Hepatocyte (in vitro differentiated cells): ENCODE measurements around the gene KRTAP22-2. TPM values are rescaled to one million over a fixed set of nuclear protein-coding genes. Genes with fewer than 3 reads are reported as not detected.

Experiments
- DNase-seq: peaks from one replicate; pipeline ENCODE4 v3.0.0-alpha.2; 2016; ENCODE audit warnings: low spot score
- H2AFZ ChIP-seq: fragments of 200-600 bp; sonication (generic); 2 replicates; pipeline ENCODE4 v1.6.0; 2016; ENCODE audit warnings: antibody characterized with exemption, mild to moderate bottlenecking
- H3K27ac ChIP-seq: fragments of 200-600 bp; sonication (generic); 2 replicates; pipeline ENCODE4 v1.5.1; 2016; ENCODE audit warnings: mild to moderate bottlenecking
- H3K27me3 ChIP-seq: fragments of 200-600 bp; sonication (generic); 2 replicates; pipeline ENCODE4 v1.6.1; 2016
- H3K36me3 ChIP-seq: fragments of 200-600 bp; sonication (generic); replicated peaks from 2 replicates; pipeline ENCODE4 v1.5.1; 2016; ENCODE audit warnings: low read depth; ENCODE audit not compliant: insufficient read depth
- H3K4me1 ChIP-seq: fragments of 200-600 bp; sonication (generic); 2 replicates; pipeline ENCODE4 v1.5.1; 2016; ENCODE audit warnings: mild to moderate bottlenecking, moderate library complexity; ENCODE audit not compliant: insufficient read depth
- H3K4me2 ChIP-seq: fragments of 200-600 bp; sonication (generic); 2 replicates; pipeline ENCODE4 v1.6.0; 2016
- H3K4me3 ChIP-seq: fragments of 200-600 bp; sonication (generic); 2 replicates; pipeline ENCODE4 v1.5.1; 2016; ENCODE audit warnings: mild to moderate bottlenecking
- H3K79me2 ChIP-seq: fragments of 200-600 bp; sonication (generic); 2 replicates; pipeline ENCODE4 v1.6.0; 2017; ENCODE audit warnings: mild to moderate bottlenecking
- H3K9me2 ChIP-seq: fragments of 200-600 bp; sonication (generic); replicated peaks from 2 replicates; pipeline ENCODE4 v1.6.0; 2017; ENCODE audit warnings: mild to moderate bottlenecking; ENCODE audit not compliant: insufficient read depth
- H3K9me3 ChIP-seq: fragments of 200-600 bp; sonication (generic); 2 replicates; pipeline ENCODE4 v1.5.1; 2016; ENCODE audit warnings: low read depth, mild to moderate bottlenecking
- H4K20me1 ChIP-seq: fragments of 200-600 bp; sonication (generic); 2 replicates; pipeline ENCODE4 v1.6.0; 2016; ENCODE audit warnings: mild to moderate bottlenecking; ENCODE audit not compliant: insufficient read depth, poor library complexity, severe bottlenecking
- CTCF ChIP-seq: fragments of 200-600 bp; sonication (generic); IDR thresholded peaks from 2 replicates; pipeline ENCODE4 v1.5.1; 2016; ENCODE audit warnings: antibody characterized with exemption, mild to moderate bottlenecking; ENCODE audit not compliant: poor library complexity
- EZH2 ChIP-seq: fragments of 200-600 bp; sonication (generic); IDR thresholded peaks from 2 replicates; pipeline ENCODE4 v1.6.1; 2016; ENCODE audit warnings: antibody characterized with exemption, mild to moderate bottlenecking, borderline replicate concordance
- EZH2phosphoT487 ChIP-seq: fragments of 200-600 bp; sonication (generic); IDR thresholded peaks from one replicate; pipeline ENCODE4 v1.6.1; 2018; ENCODE audit warnings: antibody characterized with exemption, mild to moderate bottlenecking, low read depth, moderate library complexity; ENCODE audit not compliant: unreplicated experiment, severe bottlenecking
- WGBS: methylation state at CpG from one replicate; pipeline ENCODE4 v1.1.6; 2016; ENCODE audit warnings: low lambda C conversion rate; ENCODE audit errors: missing lambda C conversion rate; 5-methylcytosine and 5-hydroxymethylcytosine counted together
- polyA plus RNA-seq: library from polyadenylated mRNA; unstranded; fragments of >200 nt; fragmentation: Nextera tagmentation; extraction: Ambion mirVana; gene quantifications from 2 replicates; pipeline ENCODE4 v1.2.1, GENCODE V29; 2016
- total RNA-seq: library from RNA; depleted of rRNA; stranded (reverse); fragments of >200 nt; gene quantifications from 2 replicates; pipeline ENCODE4 v1.2.3, GENCODE V29; 2014

The KRTAP22-2 gene
- total and polyA plus RNA-seq, 2 experiments from 2014 or later: not detected

- Histone ChIP-seq H3K27me3 (no peaks in the 10 kb centered on the region), H4K20me1 (no peaks in the 10 kb centered on the region), H3K9me3 (no peaks in the 10 kb centered on the region), H3K27ac (no peak within 1 kb of the TSS), H3K79me2 (no peaks in the 10 kb centered on the region), H3K4me2 (no peak within 1 kb of the TSS), H3K36me3 (no peaks in the 10 kb centered on the region), H2AFZ (no peak within 1 kb of the TSS), H3K4me1 (no peaks in the 10 kb centered on the region), H3K9me2 (no peaks in the 10 kb centered on the region), H3K4me3 (no peak within 1 kb of the TSS)
- WGBS: 93% methylated on average over 4 of the region's 4 CpGs
- TF ChIP-seq EZH2phosphoT487 (no peak), CTCF (no peak), EZH2 (no peak)
- no peak for DNase-seq
Observed at GRCh38 chr21:30592140-30592539, 1.9 kb upstream of the KRTAP22-2 start, which contains the start of gene KRTAP6-3. Gene KRTAP6-3 (plus strand): TSS chr21:30592440. CDS start chr21:30592446, 6 bp downstream.

GRCh38 chr21:30582870-30583269, 7.3 kb downstream of the KRTAP22-2 start:
- H3K4me3 ChIP-seq: no peak overlapping the region
- no peak for DNase-seq
- H4K20me1 ChIP-seq: no peaks in the 10 kb centered on the region
- H3K4me1 ChIP-seq: no peaks in the 10 kb centered on the region
- no peaks in the 10 kb centered on the region for H3K9me2 ChIP-seq
- TF ChIP-seq EZH2 (no peak), CTCF (no peak), EZH2phosphoT487 (no peak)
- H3K79me2 ChIP-seq: no peaks in the 10 kb centered on the region
- H3K9me3 ChIP-seq: no peaks in the 10 kb centered on the region
- H3K36me3 ChIP-seq: no peaks in the 10 kb centered on the region
- no peak overlapping the region for H3K27ac ChIP-seq
- H2AFZ ChIP-seq: no peak overlapping the region
- no peak overlapping the region for H3K4me2 ChIP-seq
- WGBS: 74% methylated on average over 1 of the region's 1 CpG
- H3K27me3 ChIP-seq: no peaks in the 10 kb centered on the region

- Histone ChIP-seq H4K20me1 (no peaks in the 10 kb centered on the region), H3K9me3 (no peaks in the 10 kb centered on the region), H3K27ac (no peak overlapping the region), H2AFZ (no peak overlapping the region), H3K4me2 (no peak overlapping the region), H3K36me3 (no peaks in the 10 kb centered on the region), H3K4me1 (no peaks in the 10 kb centered on the region), H3K4me3 (no peak overlapping the region), H3K79me2 (no peaks in the 10 kb centered on the region), H3K9me2 (no peaks in the 10 kb centered on the region), H3K27me3 (no peaks in the 10 kb centered on the region)
- WGBS: 67% methylated on average over 3 of the region's 3 CpGs
- no peak for TF ChIP-seq CTCF
- TF ChIP-seq EZH2phosphoT487: no peak
- TF ChIP-seq EZH2: no peak
- DNase-seq: no peak
Observed at GRCh38 chr21:30580132-30580531, 10.1 kb downstream of the KRTAP22-2 start.

GRCh38 chr21:30579346-30579745, 10.9 kb downstream of the KRTAP22-2 start:
- H3K27me3 ChIP-seq: no peaks in the 10 kb centered on the region
- H3K9me2 ChIP-seq: no peaks in the 10 kb centered on the region
- no peak overlapping the region for H3K27ac ChIP-seq
- H3K36me3 ChIP-seq: no peaks in the 10 kb centered on the region
- no peak overlapping the region for H3K4me2 ChIP-seq
- H3K79me2 ChIP-seq: no peaks in the 10 kb centered on the region
- 80% methylated on average over 1 of the region's 1 CpG for WGBS
- no peaks in the 10 kb centered on the region for H3K9me3 ChIP-seq
- no peaks in the 10 kb centered on the region for H4K20me1 ChIP-seq
- H3K4me1 ChIP-seq: no peaks in the 10 kb centered on the region
- no peak for DNase-seq
- no peak overlapping the region for H2AFZ ChIP-seq
- TF ChIP-seq CTCF (no peak), EZH2phosphoT487 (no peak), EZH2 (no peak)
- H3K4me3 ChIP-seq: no peak overlapping the region
